GM18858 (cell line): ENCODE measurements around the gene HOXA3.

Experiments
- ATAC-seq: cut with Tn5 transposase; IDR thresholded peaks from one replicate; pipeline ENCODE4 v1.9.1; 2021; ENCODE audit not compliant: unreplicated experiment

HOXA3 gene

GRCh38 chr7:27131390-27131819 lies 21.0 kb downstream of the HOXA3 start:
- ATAC-seq, result no peak

GRCh38 chr7:27130540-27131389 lies 21.6 kb downstream of the HOXA3 start, which contains the start of gene HOXA4:
HOXA4 (minus strand) TSS chr7:27130757; CDS start chr7:27130733, 24 bp downstream.
- no peak for ATAC-seq

GRCh38 chr7:27129729-27130539 lies 22.4 kb downstream of the HOXA3 start:
- no peak for ATAC-seq

DNA sequence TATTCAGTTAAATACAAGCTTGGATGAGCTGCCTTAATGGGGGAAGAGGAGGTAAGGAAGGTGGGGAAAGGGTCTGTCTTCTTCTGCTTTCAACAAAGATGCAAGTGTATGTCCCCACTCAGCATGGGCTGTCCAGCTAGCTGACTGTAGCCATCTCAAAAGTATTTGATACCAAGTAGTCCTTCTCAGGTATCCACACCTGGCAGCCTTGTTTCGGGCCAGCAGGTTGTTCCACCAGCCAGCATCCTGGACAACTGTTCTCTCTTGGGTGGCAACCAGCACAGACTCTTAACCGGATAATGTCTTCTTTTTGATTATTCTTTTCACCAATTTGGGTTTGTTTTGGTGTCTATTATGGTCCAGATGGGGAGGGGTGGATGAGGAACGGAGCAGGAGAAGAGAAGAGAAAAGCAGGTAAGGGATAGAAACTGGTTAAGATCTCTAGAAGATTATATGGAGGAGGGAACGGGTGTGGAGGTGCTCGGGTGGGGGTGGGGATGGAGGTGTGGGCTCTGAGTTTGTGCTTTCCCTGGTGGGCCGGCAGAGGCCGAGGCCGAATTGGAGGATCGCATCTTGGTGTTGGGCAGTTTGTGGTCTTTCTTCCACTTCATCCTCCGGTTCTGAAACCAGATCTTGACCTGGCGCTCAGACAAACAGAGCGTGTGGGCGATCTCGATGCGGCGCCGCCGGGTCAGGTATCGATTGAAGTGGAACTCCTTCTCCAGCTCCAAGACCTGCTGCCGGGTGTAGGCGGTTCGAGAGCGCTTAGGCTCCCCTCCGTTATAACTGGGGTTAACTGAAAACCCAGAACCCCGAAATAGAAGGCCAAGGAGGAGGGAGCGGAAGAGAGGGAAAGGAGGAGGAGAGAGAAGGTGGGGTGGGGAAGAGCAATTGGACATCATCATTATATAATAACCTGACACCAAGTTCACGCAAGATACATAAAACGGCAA lies 23.3 kb downstream of the HOXA3 start:
- no peak for ATAC-seq

GRCh38 chr7:27128034-27128433 lies 24.3 kb downstream of the HOXA3 start:
- no peak for ATAC-seq

DNA sequence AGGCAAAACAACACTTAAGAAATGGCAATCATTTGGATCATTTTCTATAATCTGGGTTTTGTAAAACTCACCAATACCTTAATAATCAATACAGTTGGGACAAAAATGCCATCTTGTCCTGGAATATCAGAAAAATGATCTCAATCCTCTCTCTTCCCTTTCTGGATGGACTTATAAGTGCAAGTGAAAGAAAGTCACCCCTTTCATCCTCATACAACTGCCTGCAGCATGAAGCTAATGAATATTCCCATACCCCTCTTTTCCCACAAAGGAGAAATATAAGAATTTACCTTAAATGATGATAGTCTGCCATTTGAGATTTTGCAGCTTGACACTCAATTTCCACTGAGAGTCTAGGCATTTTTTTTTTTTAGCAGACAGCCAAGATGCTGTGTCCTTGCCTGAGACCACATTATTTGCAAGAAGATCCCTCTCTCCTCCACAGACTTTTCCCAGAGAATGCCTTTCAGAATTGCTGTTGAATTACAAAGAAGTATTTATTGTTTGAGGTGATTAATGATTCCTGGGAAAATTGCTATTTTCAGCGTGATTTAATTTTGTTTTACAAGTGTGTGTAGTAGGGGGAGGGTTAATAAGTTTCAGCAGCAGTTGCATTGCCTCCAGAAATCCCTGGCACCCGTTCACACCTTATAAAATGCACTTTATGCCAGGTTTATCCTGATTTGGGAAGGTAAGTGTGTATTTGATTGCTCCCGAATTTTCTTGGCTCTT lies 25.6 kb downstream of the HOXA3 start:
- no peak for ATAC-seq

- no peak for ATAC-seq
These were observed 26.4 kb downstream of the HOXA3 start for GRCh38 chr7:27125986-27126394.

DNA sequence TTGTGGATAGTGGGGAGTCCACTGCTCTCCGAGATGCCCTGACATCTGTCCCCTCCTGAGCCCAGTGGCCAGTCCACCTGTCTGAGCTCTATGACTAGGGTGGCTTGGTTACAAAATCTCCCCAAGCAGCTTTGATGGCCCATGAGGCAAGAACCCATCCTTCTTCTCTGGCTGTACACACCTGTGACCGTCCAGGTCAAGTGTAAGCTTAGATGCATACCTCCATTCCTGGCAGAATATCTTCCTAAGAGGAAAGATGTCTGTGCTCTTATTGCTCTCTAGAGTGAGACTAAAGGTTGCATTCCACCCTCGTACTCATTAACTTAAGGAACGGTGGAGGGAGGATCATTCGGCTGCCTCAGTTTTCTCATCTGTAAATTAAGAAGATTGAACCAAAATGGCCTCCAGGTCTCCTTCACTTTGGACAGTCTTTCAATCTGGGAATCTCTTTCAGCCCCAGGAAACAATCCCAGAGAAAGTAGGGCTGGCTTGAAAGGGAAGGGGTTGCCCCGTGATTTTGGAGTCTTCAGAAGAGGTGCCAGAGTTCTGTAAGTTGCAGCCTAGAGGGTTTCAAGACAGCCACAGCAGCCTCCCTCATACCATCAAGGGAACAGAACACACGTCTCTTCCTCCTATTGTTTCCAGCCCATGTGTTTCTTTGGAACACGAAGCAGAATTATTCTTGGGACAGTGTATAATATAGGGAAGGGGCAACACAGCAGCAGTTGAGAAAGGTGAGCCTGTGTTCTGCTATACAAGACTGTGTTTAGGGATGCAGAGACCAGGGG lies 27.3 kb downstream of the HOXA3 start:
- no peak for ATAC-seq

DNA sequence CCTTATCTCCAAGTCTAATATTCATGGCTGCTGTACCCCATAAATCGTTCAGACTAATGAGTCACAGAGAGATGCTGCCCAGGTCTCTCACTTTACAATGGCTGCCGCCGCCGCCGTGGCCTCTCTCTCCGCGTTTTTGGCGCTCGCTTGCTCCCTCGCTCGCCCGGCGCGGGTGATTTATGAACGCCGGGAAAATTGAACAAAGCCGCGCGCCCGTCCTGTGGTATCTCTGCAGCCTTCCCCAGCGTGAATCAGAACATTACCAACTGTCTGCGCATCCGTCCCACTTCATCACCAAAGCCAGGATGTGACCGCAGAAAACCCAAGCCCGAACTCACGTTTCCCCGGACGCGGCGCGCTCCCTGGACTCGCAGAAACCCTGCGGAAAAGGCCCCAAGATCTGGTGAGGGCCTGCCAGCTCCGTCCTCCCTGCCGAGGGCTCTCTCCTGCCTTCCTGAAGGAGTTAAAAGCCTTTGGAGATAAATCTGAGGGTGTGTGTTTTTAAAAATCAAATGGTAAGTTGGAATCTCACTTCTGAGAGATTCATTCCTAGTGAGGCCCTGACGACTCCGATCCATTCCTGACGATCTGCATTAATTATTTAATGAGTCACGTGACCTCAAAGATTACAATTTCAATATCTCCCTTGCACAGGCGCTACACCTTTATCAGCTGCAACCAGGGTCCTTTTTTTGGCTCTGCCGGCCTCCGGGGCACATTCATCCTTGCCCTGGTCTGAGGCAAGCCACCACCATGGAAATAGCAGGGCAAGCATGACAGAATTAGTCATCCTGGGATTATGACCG lies 28.1 kb downstream of the HOXA3 start:
- ATAC-seq, result no peak

- no peak for ATAC-seq
These were observed 28.8 kb downstream of the HOXA3 start for GRCh38 chr7:27123477-27124053.

GRCh38 chr7:27123007-27123476 lies 29.3 kb downstream of the HOXA3 start:
- no peak for ATAC-seq

DNA sequence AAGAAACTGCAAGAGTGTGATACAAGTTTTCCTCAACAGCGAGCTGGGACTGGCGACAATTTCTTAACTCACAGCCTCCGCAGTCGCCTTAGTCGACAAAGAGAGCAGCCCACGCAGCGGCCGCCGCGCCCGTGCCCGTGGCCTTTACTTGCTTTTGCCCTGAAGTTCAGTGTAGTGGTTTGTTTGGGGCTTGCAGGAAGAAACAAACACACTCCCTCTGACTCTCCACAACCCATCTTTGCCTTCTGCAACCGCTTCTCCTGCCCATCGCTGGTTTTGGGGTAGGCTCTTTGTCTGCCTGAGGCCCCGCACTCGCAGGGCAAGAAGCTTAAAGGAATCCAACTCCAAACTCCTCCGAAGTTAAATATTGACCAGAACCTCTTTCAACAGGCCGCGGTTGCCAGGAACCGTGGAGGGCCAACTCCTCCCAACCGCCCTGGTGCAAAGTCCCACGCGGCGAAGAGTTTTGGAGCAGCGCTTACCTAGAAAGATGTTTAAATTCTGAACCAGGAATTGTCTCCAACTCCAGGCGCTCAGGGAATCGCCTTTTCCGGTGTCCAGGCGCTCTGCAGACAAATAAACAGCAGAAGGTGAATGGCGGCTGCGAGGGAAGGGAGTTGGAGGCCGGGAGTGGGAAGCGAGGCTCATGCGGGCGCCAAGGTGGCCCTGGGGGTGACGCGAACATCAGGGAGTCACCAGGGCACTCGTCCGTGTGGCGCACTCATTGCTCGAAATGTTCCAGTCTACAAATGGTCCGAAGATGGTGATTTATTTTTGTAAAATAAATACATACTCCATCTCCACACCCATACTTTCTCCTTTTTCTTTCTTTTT lies 30.1 kb downstream of the HOXA3 start:
- ATAC-seq, result no peak

- no peak for ATAC-seq
These were observed 30.7 kb downstream of the HOXA3 start for GRCh38 chr7:27121684-27122076.

GRCh38 chr7:27119412-27119911 lies 32.9 kb downstream of the HOXA3 start:
- no peak for ATAC-seq

DNA sequence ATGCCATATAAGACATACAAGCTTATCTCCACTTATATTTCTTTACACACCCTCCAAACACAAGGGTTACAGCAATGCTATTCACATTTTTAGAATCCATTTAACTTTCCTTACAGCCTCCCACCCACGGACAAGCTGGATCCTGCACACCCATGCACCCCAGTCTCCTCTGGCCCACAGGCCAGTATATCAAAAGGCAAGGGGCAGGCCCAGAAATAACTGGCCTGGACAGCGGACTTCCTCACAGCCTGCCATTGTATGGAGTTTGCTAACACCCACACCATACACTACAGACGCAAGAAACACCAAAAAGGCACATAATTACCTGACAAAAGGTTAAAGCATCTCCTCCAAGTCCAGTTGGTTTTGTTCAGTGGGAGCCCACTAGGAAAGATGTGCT lies 33.8 kb downstream of the HOXA3 start:
- ATAC-seq, result no peak

DNA sequence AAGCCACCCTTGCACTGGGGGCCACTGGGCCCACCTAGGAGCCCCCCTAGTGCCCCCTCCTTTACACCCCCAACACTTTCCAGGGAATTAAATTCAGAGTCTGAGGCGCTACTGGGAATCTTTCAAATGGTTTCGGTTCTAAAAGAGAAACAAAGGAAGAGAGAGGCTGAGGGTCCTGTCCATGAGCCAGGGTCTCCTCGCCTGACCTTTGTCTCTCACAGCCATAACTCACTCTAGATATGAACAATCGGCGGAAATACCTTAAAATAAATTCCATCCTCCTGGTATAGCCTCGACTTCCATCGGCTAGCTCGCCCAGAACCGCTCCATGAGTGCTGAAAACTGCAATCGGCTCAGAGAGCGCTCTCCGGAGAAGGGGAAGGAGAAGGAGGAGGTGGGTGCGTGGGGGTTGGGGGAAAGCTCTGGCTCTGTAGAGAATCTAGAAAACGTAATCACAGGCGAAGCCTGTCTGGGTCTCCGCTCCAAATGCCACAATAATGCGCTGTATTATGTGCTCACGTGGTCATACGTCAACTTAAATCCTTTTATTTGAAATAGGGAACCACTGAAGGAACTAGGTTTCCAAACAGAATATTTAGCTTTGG lies 34.4 kb downstream of the HOXA3 start:
- no peak for ATAC-seq
